ENCODE measurements around the gene BST2.

BST2 gene

GRCh38 chr19:17353386-17353785 is 52.0 kb downstream of the BST2 start:
- DNase-seq (ENCODE audit: low read depth): no peak
- H3K4me3 ChIP-seq (ENCODE audit: low read depth, low read length): no peak overlapping the region
